ENCODE results near the gene GOLPH3.

The GOLPH3 gene

GRCh38 chr5:32160228-32160627 is 13.9 kb downstream of the GOLPH3 start:
- peak overlapping the region in 1 of 2 donors; percentile 48 for H3K4me3 Mint-ChIP-seq
- H3K27me3 Mint-ChIP-seq: no peaks in the 10 kb centered on the region
- H3K4me1 Mint-ChIP-seq (ENCODE audit: low read depth in 2 of 2): peaks cover 23 to 28% of the 10 kb centered on the region in 2 donors
- H3K36me3 Mint-ChIP-seq (ENCODE audit: insufficient read depth): peaks cover 27% of the 10 kb centered on the region
- DNase-seq: no peak
- ATAC-seq (replicated peaks): no peak
- H3K27ac Mint-ChIP-seq: peak overlapping the region in 1 of 2 donors; percentile 22
- H3K9me3 Mint-ChIP-seq: no peaks in the 10 kb centered on the region

- Mint-ChIP-seq H3K4me1 (ENCODE audit: low read depth in 2 of 2) (peaks cover 26 to 32% of the 10 kb centered on the region in 2 donors), H3K36me3 (ENCODE audit: insufficient read depth) (peaks cover 27% of the 10 kb centered on the region), H3K27ac (peak overlapping the region in 1 of 2 donors; percentile 22), H3K9me3 (no peaks in the 10 kb centered on the region), H3K4me3 (peak overlapping the region in 1 of 2 donors; percentile 48), H3K27me3 (no peaks in the 10 kb centered on the region)
- DNase-seq (no peak), ATAC-seq (replicated peaks) (peak; percentile 61)
These were observed 14.6 kb downstream of the GOLPH3 start for GRCh38 chr5:32159328-32160072.

- Mint-ChIP-seq H3K4me1 (ENCODE audit: low read depth in 2 of 2) (peaks cover 26 to 36% of the 10 kb centered on the region in 2 donors), H3K36me3 (ENCODE audit: insufficient read depth) (peaks cover 27% of the 10 kb centered on the region), H3K27me3 (no peaks in the 10 kb centered on the region), H3K27ac (no peak overlapping the region), H3K9me3 (no peaks in the 10 kb centered on the region), H3K4me3 (no peak overlapping the region)
- DNase-seq (no peak), ATAC-seq (replicated peaks) (no peak)
These were observed 15.5 kb downstream of the GOLPH3 start for GRCh38 chr5:32158679-32158975.

DNA sequence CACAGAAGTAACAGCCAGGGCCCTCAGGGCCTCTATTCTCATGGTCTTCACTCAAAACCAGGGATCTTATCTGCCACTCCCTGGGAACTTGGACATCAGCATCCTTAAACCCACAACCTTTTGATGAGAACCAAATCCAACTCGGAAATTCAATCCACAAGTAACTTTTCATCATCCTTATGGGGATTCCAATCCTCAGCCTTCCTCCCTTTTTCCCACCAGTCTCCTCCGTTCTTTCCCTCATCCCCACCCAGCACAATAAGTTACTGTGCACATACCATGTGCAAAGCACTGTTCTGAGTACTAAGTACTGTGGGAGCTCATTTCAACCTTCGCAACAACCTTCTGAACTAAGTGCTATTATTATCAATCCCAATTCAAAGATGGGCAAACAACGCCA is 17.0 kb downstream of the GOLPH3 start:
- H3K27ac Mint-ChIP-seq: no peak overlapping the region

GRCh38 chr5:32156635-32157034 is 17.5 kb downstream of the GOLPH3 start:
- H3K4me3 Mint-ChIP-seq: peak overlapping the region in 1 of 2 donors; percentile 5
- ATAC-seq (replicated peaks): no peak
- H3K27ac Mint-ChIP-seq: no peak overlapping the region
- peaks cover 31 to 49% of the 10 kb centered on the region in 2 donors for H3K4me1 Mint-ChIP-seq (ENCODE audit: low read depth in 2 of 2)
- peaks cover 22% of the 10 kb centered on the region for H3K36me3 Mint-ChIP-seq (ENCODE audit: insufficient read depth)
- H3K9me3 Mint-ChIP-seq: no peaks in the 10 kb centered on the region
- H3K27me3 Mint-ChIP-seq: no peaks in the 10 kb centered on the region
- DNase-seq: no peak

More for the DNA sequence above, 17.0 kb downstream of the GOLPH3 start:
- ATAC-seq (replicated peaks) (no peak), DNase-seq (no peak)
- no peak overlapping the region for H3K4me3 Mint-ChIP-seq
- H3K4me1 Mint-ChIP-seq (ENCODE audit: low read depth in 2 of 2): peaks cover 30 to 46% of the 10 kb centered on the region in 2 donors
- H3K36me3 Mint-ChIP-seq (ENCODE audit: insufficient read depth): peaks cover 22% of the 10 kb centered on the region
- H3K9me3 Mint-ChIP-seq: no peaks in the 10 kb centered on the region
- H3K27me3 Mint-ChIP-seq: no peaks in the 10 kb centered on the region

DNA sequence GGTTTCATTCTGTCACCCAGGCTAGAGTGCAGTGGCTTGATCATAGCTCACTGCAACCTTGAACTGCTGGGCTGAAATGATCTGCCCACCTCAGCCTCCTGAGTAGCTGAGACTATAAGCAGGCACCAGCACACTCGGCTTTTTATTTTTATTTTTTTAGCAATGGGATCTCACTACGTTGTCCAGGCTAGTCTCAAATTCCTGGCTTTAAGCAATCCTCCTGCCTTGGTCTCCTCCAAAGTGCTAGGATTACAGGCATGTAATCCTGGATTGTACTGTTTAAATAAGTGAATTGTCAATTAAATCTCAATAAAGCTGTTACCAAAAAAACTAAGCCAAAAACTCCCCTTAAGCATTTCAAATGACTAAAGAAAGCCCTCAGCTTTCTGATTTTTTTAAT is 18.9 kb downstream of the GOLPH3 start:
- ATAC-seq (replicated peaks): no peak
- no peaks in the 10 kb centered on the region for H3K27me3 Mint-ChIP-seq

GRCh38 chr5:32153723-32154122 is 20.4 kb downstream of the GOLPH3 start:
- no peak for DNase-seq
- Mint-ChIP-seq H3K4me3 (peak overlapping the region; percentile 22 to 55), H3K9me3 (no peaks in the 10 kb centered on the region), H3K4me1 (ENCODE audit: low read depth in 2 of 2) (peaks cover 31 to 57% of the 10 kb centered on the region in 2 donors), H3K36me3 (ENCODE audit: insufficient read depth) (peaks cover 17% of the 10 kb centered on the region), H3K27ac (peak overlapping the region in 1 of 2 donors; percentile 4), H3K27me3 (no peaks in the 10 kb centered on the region)
- ATAC-seq (replicated peaks): no peak

More for the DNA sequence above, 18.9 kb downstream of the GOLPH3 start:
- Mint-ChIP-seq H3K4me1 (ENCODE audit: low read depth in 2 of 2) (peaks cover 26 to 47% of the 10 kb centered on the region in 2 donors), H3K27ac (peak overlapping the region in 1 of 2 donors; percentile 29), H3K4me3 (no peak overlapping the region), H3K9me3 (no peaks in the 10 kb centered on the region), H3K36me3 (ENCODE audit: insufficient read depth) (peaks cover 15% of the 10 kb centered on the region)
- no peak for DNase-seq

DNA sequence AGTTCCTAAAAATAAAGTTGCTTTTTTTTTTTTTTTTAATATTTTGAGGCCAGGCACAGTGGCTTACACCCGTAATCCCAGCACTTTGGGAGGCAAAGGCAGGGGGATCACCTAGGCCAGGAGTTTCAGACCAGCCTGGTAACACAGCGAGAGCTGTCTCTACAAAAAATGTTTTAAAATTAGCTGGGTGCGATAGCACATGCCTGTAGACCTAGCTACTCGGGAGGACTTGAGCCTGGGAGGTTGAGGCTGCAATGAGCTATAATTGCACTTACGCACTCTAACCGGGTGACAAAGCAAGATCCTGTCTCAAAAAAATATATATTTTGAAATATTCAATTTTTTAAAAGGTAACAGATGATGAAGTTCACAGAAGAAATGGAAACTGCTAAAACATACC is 22.9 kb downstream of the GOLPH3 start:
- ATAC-seq (replicated peaks) (no peak), DNase-seq (no peak)
- no peaks in the 10 kb centered on the region for H3K27me3 Mint-ChIP-seq
- peaks cover 14% of the 10 kb centered on the region for H3K36me3 Mint-ChIP-seq (ENCODE audit: insufficient read depth)
- H3K4me1 Mint-ChIP-seq (ENCODE audit: low read depth in 2 of 2): peaks cover 30 to 69% of the 10 kb centered on the region in 2 donors
- H3K27ac Mint-ChIP-seq: no peak overlapping the region
- no peaks in the 10 kb centered on the region for H3K9me3 Mint-ChIP-seq
- H3K4me3 Mint-ChIP-seq: no peak overlapping the region

- Mint-ChIP-seq H3K4me1 (ENCODE audit: low read depth in 2 of 2) (peaks cover 32 to 73% of the 10 kb centered on the region in 2 donors), H3K9me3 (no peaks in the 10 kb centered on the region), H3K36me3 (ENCODE audit: insufficient read depth) (peaks cover 10% of the 10 kb centered on the region), H3K4me3 (peak overlapping the region in 1 of 2 donors; percentile 13), H3K27ac (peak overlapping the region in 1 of 2 donors; percentile 31), H3K27me3 (no peaks in the 10 kb centered on the region)
- no peak for DNase-seq
- ATAC-seq (replicated peaks): no peak
These were observed 23.8 kb downstream of the GOLPH3 start for GRCh38 chr5:32150366-32150765.

DNA sequence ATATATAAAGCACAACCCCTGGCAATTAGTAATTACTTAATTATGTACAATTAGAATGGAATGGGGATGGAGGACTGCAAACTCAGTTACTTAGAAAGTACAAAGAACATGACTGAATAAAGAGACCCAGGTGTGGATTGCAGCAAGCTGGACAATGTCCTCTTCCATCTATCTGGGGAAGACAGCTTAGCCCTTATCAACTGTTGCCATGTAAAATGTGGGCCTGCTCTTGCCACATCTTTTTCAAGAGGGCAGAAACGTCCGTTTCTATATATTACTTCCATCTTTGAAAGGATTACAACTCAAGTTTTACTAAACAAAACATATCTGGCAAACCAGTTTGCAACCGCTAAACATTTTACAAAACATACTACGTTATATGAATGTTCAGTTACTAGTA is 26.2 kb downstream of the GOLPH3 start:
- peak overlapping the region in 1 of 2 donors; percentile 20 for H3K27ac Mint-ChIP-seq
- no peaks in the 10 kb centered on the region for H3K9me3 Mint-ChIP-seq
- peaks cover 32 to 69% of the 10 kb centered on the region in 2 donors for H3K4me1 Mint-ChIP-seq (ENCODE audit: low read depth in 2 of 2)
- peaks cover 10% of the 10 kb centered on the region for H3K36me3 Mint-ChIP-seq (ENCODE audit: insufficient read depth)
- DNase-seq: no peak
- ATAC-seq (replicated peaks): no peak
- no peaks in the 10 kb centered on the region for H3K27me3 Mint-ChIP-seq
- peak overlapping the region; percentile 13 to 41 for H3K4me3 Mint-ChIP-seq

DNA sequence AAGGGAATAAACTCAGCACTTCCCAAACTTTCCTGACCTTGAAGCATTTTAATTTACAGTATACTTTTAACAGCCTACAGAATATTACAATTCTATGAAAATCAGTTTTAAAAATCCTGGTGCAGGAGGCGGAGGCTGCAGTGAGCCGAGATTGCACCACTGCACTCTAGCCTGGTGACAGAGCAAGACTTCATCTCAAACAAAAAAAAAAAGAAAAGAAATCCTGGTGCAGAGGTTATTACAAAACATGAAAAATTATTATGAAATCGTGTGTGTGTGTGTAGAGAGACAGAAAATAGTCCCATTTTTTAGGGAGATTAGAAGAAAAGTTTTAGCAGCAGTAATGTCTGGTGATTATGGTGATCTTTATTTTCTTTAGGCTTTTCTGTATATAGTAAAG is 26.9 kb downstream of the GOLPH3 start:
- H3K4me3 Mint-ChIP-seq: peak overlapping the region in 1 of 2 donors; percentile 42
- H3K36me3 Mint-ChIP-seq (ENCODE audit: insufficient read depth): peaks cover 10% of the 10 kb centered on the region
- H3K27ac Mint-ChIP-seq: peak overlapping the region in 1 of 2 donors; percentile 81
- DNase-seq (no peak), ATAC-seq (replicated peaks) (no peak)
- H3K27me3 Mint-ChIP-seq: no peaks in the 10 kb centered on the region
- H3K4me1 Mint-ChIP-seq (ENCODE audit: low read depth in 2 of 2): peaks cover 31 to 64% of the 10 kb centered on the region in 2 donors
- H3K9me3 Mint-ChIP-seq: no peaks in the 10 kb centered on the region

- peaks cover 21% of the 10 kb centered on the region for H3K36me3 Mint-ChIP-seq (ENCODE audit: insufficient read depth)
- H3K27me3 Mint-ChIP-seq: no peaks in the 10 kb centered on the region
- H3K4me3 Mint-ChIP-seq: peak overlapping the region in 1 of 2 donors; percentile 38
- ATAC-seq (replicated peaks): no peak
- peaks cover 28 to 57% of the 10 kb centered on the region in 2 donors for H3K4me1 Mint-ChIP-seq (ENCODE audit: low read depth in 2 of 2)
- no peaks in the 10 kb centered on the region for H3K9me3 Mint-ChIP-seq
- peak overlapping the region; percentile 67 to 79 for H3K27ac Mint-ChIP-seq
- no peak for DNase-seq
These were observed 28.7 kb downstream of the GOLPH3 start for GRCh38 chr5:32145378-32145777.

DNA sequence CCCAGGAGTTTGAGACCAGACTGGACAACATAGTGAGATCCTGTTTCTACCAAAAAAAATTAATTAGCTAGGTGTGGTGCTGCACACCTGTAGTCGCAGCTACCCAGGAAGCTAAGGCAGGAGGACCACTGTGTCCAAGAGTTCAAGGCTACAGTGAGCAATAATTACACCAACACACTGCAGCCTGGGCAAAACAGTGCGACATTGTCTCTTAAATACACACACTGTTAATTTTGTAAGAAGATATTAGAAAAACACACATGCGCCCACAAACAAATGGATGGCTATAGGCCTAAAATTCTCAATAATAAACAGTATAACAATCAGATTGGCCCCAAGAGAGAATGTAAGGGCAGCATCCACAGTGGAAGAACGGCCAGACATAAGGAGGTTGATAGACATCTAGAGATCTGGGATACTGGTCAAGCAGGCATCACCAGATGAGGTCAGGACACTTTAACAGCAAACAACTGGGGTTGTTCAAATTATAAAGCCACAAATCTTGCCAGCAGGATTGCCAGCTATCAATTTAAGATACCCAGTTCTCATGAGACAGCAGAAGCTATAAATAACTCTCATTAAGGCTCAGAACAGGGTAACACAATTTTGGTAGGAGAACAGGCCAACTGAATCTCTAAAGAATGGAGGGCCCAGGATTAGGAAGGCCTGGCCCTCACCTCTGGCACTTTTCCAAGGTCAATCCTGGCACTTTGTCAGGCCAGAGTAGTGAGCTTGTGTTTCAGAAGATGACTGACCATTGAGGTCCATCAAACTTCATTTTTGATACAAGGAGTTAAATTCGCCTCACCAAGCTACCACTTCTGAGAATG is 29.5 kb downstream of the GOLPH3 start:
- peaks cover 26% of the 10 kb centered on the region for H3K36me3 Mint-ChIP-seq (ENCODE audit: insufficient read depth)
- peak overlapping the region in 1 of 2 donors; percentile 18 for H3K4me3 Mint-ChIP-seq
- no peak for ATAC-seq (replicated peaks)
- DNase-seq: no peak
- H3K4me1 Mint-ChIP-seq (ENCODE audit: low read depth in 2 of 2): peaks cover 30 to 62% of the 10 kb centered on the region in 2 donors
- H3K27me3 Mint-ChIP-seq: no peaks in the 10 kb centered on the region
- peak overlapping the region; percentile 63 to 79 for H3K27ac Mint-ChIP-seq
- H3K9me3 Mint-ChIP-seq: no peaks in the 10 kb centered on the region
